Measurements from ENCODE around the gene MYLK. TPM values are rescaled to one million over a fixed set of nuclear protein-coding genes. Genes with fewer than 3 reads are reported as not detected.

The MYLK gene
- total RNA-seq, 1 experiment from 2014 or later = 20.5 TPM

DNA sequence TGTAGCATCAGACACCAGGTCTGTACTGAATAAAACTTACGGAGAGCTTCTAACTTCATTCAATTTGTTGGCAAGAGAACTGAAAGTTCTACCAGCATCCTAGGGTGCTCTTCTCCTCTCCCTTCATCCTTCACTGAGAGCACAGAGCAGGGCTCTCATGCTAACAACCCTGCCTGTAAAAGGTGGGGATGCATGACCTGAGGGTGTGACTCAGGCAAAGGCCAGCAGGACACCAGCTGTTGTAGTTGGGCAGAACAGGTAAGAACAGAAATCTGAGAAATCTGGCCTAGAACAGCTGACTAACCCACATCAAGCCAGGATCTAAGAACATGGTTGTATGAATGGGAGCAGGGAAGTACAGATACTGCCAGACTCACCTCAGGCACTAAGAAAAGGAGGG, 64.2 kb downstream of the MYLK start:
- DNase-seq (ENCODE audit: low spot score) = peak; percentile 65

GRCh38 chr3:123818921-123819429, 65.2 kb downstream of the MYLK start:
- peak; percentile 96 for DNase-seq (ENCODE audit: low spot score)

DNA sequence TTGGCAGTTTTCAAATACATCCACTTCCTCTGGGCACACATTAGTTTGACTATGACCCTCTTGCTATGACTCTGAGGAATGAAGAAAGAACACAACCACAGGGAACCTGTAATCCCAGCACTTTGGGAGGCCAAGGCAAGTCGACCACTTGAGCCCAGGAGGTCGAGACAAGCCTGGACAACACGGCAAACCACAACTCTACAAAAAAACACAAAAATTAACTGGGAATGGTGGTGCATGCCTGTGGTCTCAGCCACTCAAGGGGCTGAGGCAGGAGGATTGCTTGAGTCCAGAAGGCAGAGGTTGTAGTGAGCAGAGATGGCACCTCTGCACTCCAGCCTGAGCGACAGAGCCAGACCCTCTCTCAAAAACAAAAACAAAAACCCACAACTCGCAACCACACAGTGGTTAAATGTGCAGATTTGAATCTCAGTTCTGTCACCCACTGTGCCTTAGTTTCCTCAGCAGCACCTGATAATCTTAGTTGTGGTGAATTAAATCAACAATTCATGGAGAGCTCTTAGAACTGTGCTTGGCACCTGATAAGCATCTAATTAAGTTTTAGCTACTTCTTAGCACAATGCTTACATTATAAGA, 65.7 kb downstream of the MYLK start:
- DNase-seq (ENCODE audit: low spot score) = no peak

GRCh38 chr3:123817413-123817812, 66.7 kb downstream of the MYLK start:
- DNase-seq (ENCODE audit: low spot score) = no peak

DNA sequence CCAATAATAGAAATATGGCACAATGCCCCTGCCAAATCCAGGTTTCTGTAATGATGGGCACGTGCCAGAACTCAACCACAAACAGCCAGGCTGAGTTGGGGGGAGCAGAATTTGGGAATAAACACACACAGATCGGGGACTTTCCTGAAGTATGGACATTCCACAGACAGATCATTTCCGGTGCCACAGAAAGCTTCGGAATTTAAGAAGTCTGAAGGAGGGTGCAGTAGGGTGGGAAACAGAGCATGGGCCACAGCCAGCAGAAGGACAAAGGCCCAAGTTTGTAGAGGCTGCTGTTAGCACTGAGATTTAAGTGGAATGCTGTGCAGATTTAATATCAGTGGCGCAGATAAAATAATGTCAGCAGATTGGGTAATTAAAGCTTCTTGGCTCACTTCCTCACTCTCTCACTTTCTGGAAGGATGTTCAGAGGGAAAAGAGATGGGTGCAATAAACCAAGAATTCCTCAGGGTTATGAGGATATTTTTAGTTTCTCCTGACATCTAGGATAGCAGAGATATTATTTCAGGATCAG, 67.4 kb downstream of the MYLK start:
- DNase-seq (ENCODE audit: low spot score) = no peak

DNA sequence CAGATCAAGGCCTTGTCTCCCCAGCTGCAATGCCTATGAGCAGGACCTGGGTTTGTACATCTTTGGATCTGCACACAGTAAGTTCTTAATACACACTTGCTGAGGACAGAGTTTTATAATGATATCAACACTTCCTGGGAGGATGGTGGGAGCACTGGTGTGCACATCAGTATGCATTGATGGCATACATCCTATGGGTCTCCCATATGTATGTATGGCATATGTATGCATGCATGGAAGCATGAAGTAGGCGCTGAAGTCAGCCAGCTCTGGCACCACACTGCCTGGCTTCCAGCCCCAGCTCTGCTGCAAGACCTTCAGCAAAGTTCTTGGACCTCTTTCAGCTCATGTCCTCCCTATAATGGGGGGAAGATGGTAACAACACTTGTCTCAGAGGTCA, 68.2 kb downstream of the MYLK start:
- DNase-seq (ENCODE audit: low spot score) = no peak

- DNase-seq (ENCODE audit: low spot score) = no peak
Measured at GRCh38 chr3:123813876-123814275, 70.3 kb downstream of the MYLK start.

- no peak for DNase-seq (ENCODE audit: low spot score)
Measured at GRCh38 chr3:123809597-123809996, 74.5 kb downstream of the MYLK start.

- DNase-seq (ENCODE audit: low spot score) = no peak
Measured at GRCh38 chr3:123808812-123809211, 75.3 kb downstream of the MYLK start.

GRCh38 chr3:123807820-123808219, 76.3 kb downstream of the MYLK start:
- peak; percentile 88 for DNase-seq (ENCODE audit: low spot score)

- no peak for DNase-seq (ENCODE audit: low spot score)
Measured at GRCh38 chr3:123805504-123805903, 78.6 kb downstream of the MYLK start.

DNA sequence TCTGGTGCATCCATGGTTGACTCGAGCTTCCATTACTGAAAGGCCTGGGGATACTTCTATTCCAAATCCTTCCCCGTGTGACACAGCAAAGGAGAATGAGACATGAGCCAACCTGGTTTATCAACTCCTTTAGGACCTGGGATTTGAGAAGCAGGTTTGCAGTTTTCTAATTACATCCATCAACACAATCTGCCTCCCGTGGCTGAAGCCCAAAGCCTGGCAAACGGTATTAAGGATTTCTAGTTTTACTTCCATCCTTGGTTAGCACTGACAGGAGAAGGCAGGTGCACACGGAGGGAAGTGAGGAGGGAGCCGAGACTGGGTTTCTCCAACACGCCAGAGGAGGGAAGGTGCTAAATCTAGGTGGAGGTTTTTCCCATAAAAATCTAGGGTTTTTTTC, 79.0 kb downstream of the MYLK start:
- DNase-seq (ENCODE audit: low spot score) = no peak

- DNase-seq (ENCODE audit: low spot score) = no peak
Measured at GRCh38 chr3:123804676-123805075, 79.5 kb downstream of the MYLK start.

DNA sequence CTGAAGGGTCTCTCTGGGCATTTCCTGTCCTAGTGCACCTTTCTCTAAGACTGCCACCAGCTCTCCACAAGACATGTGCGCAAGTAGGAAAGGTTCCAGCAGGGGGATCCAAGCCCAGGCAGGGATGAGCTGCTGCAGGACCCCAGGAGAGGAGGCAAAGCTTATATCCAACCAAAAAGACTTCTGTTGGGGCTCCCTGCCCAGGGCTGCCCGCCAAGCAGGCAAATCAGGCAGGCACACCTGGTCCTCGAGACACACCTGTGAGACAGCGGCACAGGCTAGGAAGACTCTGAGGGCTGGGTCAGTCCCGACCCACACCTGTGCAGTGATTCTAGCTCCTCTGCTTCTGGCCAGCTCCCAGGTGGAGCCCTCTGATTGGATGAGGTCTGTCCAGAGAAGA, 80.6 kb downstream of the MYLK start:
- no peak for DNase-seq (ENCODE audit: low spot score)

GRCh38 chr3:123802007-123802625, 82.0 kb downstream of the MYLK start:
- no peak for DNase-seq (ENCODE audit: low spot score)

GRCh38 chr3:123801474-123801873, 82.7 kb downstream of the MYLK start:
- DNase-seq (ENCODE audit: low spot score) = no peak

DNA sequence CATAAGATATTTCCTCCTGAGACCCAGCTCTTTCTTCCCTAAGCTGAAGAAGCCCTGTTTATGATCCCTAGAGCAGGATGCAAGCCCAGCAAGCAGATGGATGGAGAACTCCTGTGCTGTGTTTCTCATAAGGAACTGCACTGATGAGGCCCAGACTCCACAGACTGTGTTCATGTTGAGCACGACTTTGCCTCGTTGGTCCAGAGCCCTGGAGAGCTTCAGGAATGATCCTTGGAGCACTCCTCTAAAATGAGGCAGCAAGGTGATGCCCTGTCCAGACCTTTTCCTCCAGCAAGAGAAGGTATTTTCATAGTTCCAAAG, 83.8 kb downstream of the MYLK start:
- no peak for DNase-seq (ENCODE audit: low spot score)

GRCh38 chr3:123799544-123800361, 84.4 kb downstream of the MYLK start:
- DNase-seq (ENCODE audit: low spot score) = peak; percentile 62

GRCh38 chr3:123798550-123798949, 85.6 kb downstream of the MYLK start:
- no peak for DNase-seq (ENCODE audit: low spot score)

DNA sequence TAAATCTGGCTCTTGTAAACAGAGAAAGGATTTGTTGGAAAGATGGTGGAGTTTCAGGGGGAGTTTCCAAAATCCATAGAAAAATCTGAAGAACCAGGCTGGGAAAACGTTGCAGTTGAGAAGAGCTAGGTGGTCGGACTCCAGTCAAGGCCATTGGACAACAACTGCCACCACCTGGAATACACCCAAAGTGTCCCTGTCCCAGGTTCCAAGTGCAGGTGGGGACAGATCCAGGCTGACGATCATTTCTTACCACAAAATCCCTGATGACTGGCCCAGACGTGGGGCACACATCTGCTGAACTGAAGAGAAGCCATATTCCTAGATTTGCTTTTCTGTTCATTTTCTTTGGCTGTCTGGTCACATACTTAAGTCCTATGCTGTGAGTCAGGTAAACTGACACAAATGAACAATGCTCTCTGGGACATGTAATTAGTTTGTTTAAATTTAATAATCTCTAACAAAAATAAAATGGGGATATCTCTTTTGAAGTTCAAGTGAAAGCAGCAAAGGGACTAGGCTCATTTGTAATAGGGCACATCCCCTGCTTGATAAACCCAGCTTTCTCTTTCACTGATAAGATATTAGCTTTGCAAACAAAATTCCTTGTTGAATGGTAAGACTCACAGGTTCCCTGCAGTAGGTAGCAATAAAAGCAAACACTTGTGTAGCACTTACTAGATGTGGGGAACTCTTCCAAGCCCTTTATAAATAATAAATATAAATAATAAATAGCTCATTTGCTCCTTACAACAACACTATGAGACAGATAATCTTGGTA, 88.5 kb downstream of the MYLK start:
- no peak for DNase-seq (ENCODE audit: low spot score)

GRCh38 chr3:123793425-123793824, 90.7 kb downstream of the MYLK start:
- no peak for DNase-seq (ENCODE audit: low spot score)
